ENCODE measurements around the gene STXBP5L. TPM values are rescaled to one million over a fixed set of nuclear protein-coding genes. Genes with fewer than 3 reads are reported as not detected.
A peak's percentile ranks its signal among the peaks of the same experiment; 100 is the strongest.

The STXBP5L gene
- total RNA-seq, 6 experiments from 2014 or later: 0.07 to 0.09 TPM; not detected in 4

- Mint-ChIP-seq H3K9me3 (no peaks in the 10 kb centered on the region), H3K4me1 (ENCODE audit: low read depth) (peaks cover 11% of the 10 kb centered on the region), H3K36me3 (ENCODE audit: low read depth) (no peaks in the 10 kb centered on the region), H3K4me3 (no peak overlapping the region), H3K27me3 (ENCODE audit: insufficient read depth) (no peaks in the 10 kb centered on the region), H3K27ac (no peak overlapping the region)
- no peak for DNase-seq
- no peak for TF ChIP-seq CTCF (IDR thresholded peaks at IDR 0.05)
These were observed 506.9 kb downstream of the STXBP5L start for GRCh38 chr3:121414924-121415323.

GRCh38 chr3:121418182-121418581 is 510.2 kb downstream of the STXBP5L start:
- H3K27me3 Mint-ChIP-seq (ENCODE audit: insufficient read depth): no peaks in the 10 kb centered on the region

GRCh38 chr3:121424549-121424948 is 516.5 kb downstream of the STXBP5L start:
- Mint-ChIP-seq H3K9me3 (no peaks in the 10 kb centered on the region), H3K4me1 (ENCODE audit: low read depth) (no peaks in the 10 kb centered on the region), H3K36me3 (ENCODE audit: low read depth) (0 out of 2 replicates have a peak, but pooled peaks cover under 1% of the 10 kb centered on the region), H3K4me3 (no peak overlapping the region), H3K27me3 (ENCODE audit: insufficient read depth) (no peaks in the 10 kb centered on the region), H3K27ac (no peak overlapping the region)
- TF ChIP-seq CTCF (IDR thresholded peaks at IDR 0.05): no peak
- DNase-seq: no peak

More at GRCh38 chr3:121418182-121418581, 510.2 kb downstream of the STXBP5L start:
- Mint-ChIP-seq H3K4me1 (ENCODE audit: low read depth) (no peaks in the 10 kb centered on the region), H3K36me3 (ENCODE audit: low read depth) (no peaks in the 10 kb centered on the region), H3K27ac (no peak overlapping the region), H3K9me3 (no peaks in the 10 kb centered on the region), H3K4me3 (no peak overlapping the region)
- TF ChIP-seq CTCF (IDR thresholded peaks at IDR 0.05): no peak
- DNase-seq: no peak

- no peak overlapping the region for H3K27ac Mint-ChIP-seq
- H3K9me3 Mint-ChIP-seq: no peaks in the 10 kb centered on the region
- H3K27me3 Mint-ChIP-seq (ENCODE audit: insufficient read depth): no peaks in the 10 kb centered on the region
- H3K36me3 Mint-ChIP-seq (ENCODE audit: low read depth): peaks cover 17% of the 10 kb centered on the region
- DNase-seq: no peak
- H3K4me1 Mint-ChIP-seq (ENCODE audit: low read depth): peaks cover 17% of the 10 kb centered on the region
- H3K4me3 Mint-ChIP-seq: no peak overlapping the region
- no peak for TF ChIP-seq CTCF (IDR thresholded peaks at IDR 0.05)
These were observed 522.7 kb downstream of the STXBP5L start for GRCh38 chr3:121430664-121431215.

- no peaks in the 10 kb centered on the region for H3K9me3 Mint-ChIP-seq
- peak overlapping the region; percentile 70 for H3K27ac Mint-ChIP-seq
- TF ChIP-seq CTCF (IDR thresholded peaks at IDR 0.05): no peak
These were observed 523.9 kb downstream of the STXBP5L start for GRCh38 chr3:121431726-121432517.

More at GRCh38 chr3:121431726-121432517, 523.9 kb downstream of the STXBP5L start:
- peak; percentile 9 for DNase-seq
- Mint-ChIP-seq H3K4me3 (peak overlapping the region; percentile 82), H3K4me1 (ENCODE audit: low read depth) (peaks cover 17% of the 10 kb centered on the region), H3K36me3 (ENCODE audit: low read depth) (peaks cover 17% of the 10 kb centered on the region), H3K27me3 (ENCODE audit: insufficient read depth) (no peaks in the 10 kb centered on the region)

Data from HFFc6 (cell line).